Urinary bladder (tissue), 4 donors: ENCODE measurements around the gene MKRN3. TPM values are rescaled to one million over a fixed set of nuclear protein-coding genes. Genes with fewer than 3 reads are reported as not detected.
"Not testable (repeated sequence)": the region's sequence is repeated elsewhere in the genome, so short reads cannot be mapped to it uniquely, and the experiment has no call there.

ENCODE experiments used
- DNase-seq: peaks from one replicate; pipeline ENCODE4 v3.0.0-alpha.2; 2015; ENCODE audit errors: extremely low spot score
- H3K27ac ChIP-seq: one replicate; pipeline ENCODE4 v1.5.1; 2013; ENCODE audit warnings: low read depth, mild to moderate bottlenecking, moderate library complexity
- H3K36me3 ChIP-seq: one replicate; pipeline ENCODE4 v1.6.1; 2013; ENCODE audit warnings: mild to moderate bottlenecking, moderate library complexity; ENCODE audit not compliant: insufficient read depth
- H3K4me1 ChIP-seq: one replicate; pipeline ENCODE4 v1.6.1; 2013; ENCODE audit warnings: mild to moderate bottlenecking, moderate library complexity; ENCODE audit not compliant: insufficient read depth
- H3K4me3 ChIP-seq: one replicate; pipeline ENCODE4 v1.5.1; 2013; ENCODE audit warnings: low read depth, low read length
- WGBS: extraction: QIAGEN DNeasy Blood & Tissue Kit; methylation state at CpG from one replicate; pipeline ENCODE4 v1.1.7; 2013; 5-methylcytosine and 5-hydroxymethylcytosine counted together
- polyA plus RNA-seq: library from polyadenylated mRNA; stranded (reverse); fragments of 200-250 nt; gene quantifications from one replicate; pipeline ENCODE4 v1.2.3, GENCODE V29; 2013
- total RNA-seq: library from RNA; depleted of rRNA; stranded (reverse); fragments of >200 nt; gene quantifications from one replicate; pipeline ENCODE4 v1.2.3, GENCODE V29; 2014
- donor health status: healthy with polysubstance abuse.
- donor health status: healthy.

Gene MKRN3
- total and polyA plus RNA-seq, 2 donors: 0.32 to 0.95 TPM

GRCh38 chr15:23566651-23567050 is 1.2 kb downstream of the MKRN3 start:
- no peak for DNase-seq
- WGBS: 92% methylated on average over 8 of the region's 8 CpGs
- Histone ChIP-seq H3K4me1 (no peaks in the 10 kb centered on the region), H3K4me3 (no peak overlapping the region), H3K27ac (no peak overlapping the region), H3K36me3 (no peaks in the 10 kb centered on the region)

- H3K4me1 ChIP-seq: no peaks in the 10 kb centered on the region
- H3K27ac ChIP-seq: no peak overlapping the region
- 68% methylated on average over 1 of the region's 1 CpG for WGBS
- no peaks in the 10 kb centered on the region for H3K36me3 ChIP-seq
- H3K4me3 ChIP-seq: no peak overlapping the region
- DNase-seq: no peak
Observed at GRCh38 chr15:23567921-23568320, 2.4 kb downstream of the MKRN3 start.

GRCh38 chr15:23569151-23569925 is 3.9 kb downstream of the MKRN3 start:
- no peak overlapping the region for H3K27ac ChIP-seq
- WGBS: 43% methylated on average over 5 of the region's 5 CpGs
- no peaks in the 10 kb centered on the region for H3K36me3 ChIP-seq
- H3K4me3 ChIP-seq: no peak overlapping the region
- H3K4me1 ChIP-seq: no peaks in the 10 kb centered on the region
- DNase-seq: no peak

GRCh38 chr15:23570486-23570885 is 5.0 kb downstream of the MKRN3 start:
- H3K36me3 ChIP-seq: no peaks in the 10 kb centered on the region
- no peak overlapping the region for H3K4me3 ChIP-seq
- H3K27ac ChIP-seq: no peak overlapping the region
- no peaks in the 10 kb centered on the region for H3K4me1 ChIP-seq
- 35% methylated on average over 3 of the region's 3 CpGs for WGBS
- DNase-seq: no peak

- Histone ChIP-seq H3K4me1 (no peaks in the 10 kb centered on the region), H3K4me3 (no peak overlapping the region), H3K36me3 (no peaks in the 10 kb centered on the region), H3K27ac (no peak overlapping the region)
- DNase-seq: no peak
- WGBS: 61% methylated on average over 4 of the region's 4 CpGs
Observed at GRCh38 chr15:23572844-23573243, 7.4 kb downstream of the MKRN3 start.

GRCh38 chr15:23574742-23575141 is 9.3 kb downstream of the MKRN3 start:
- Histone ChIP-seq H3K36me3 (no peaks in the 10 kb centered on the region), H3K4me3 (no peak overlapping the region), H3K27ac (no peak overlapping the region), H3K4me1 (no peaks in the 10 kb centered on the region)
- WGBS: 37% methylated on average over 3 of the region's 3 CpGs
- no peak for DNase-seq

- Histone ChIP-seq H3K36me3 (no peaks in the 10 kb centered on the region), H3K27ac (no peak overlapping the region), H3K4me3 (no peak overlapping the region), H3K4me1 (no peaks in the 10 kb centered on the region)
- 66% methylated on average over 1 of the region's 1 CpG for WGBS
- DNase-seq: no peak
Observed at GRCh38 chr15:23576061-23576460, 10.6 kb downstream of the MKRN3 start.

GRCh38 chr15:23578521-23579150 is 13.2 kb downstream of the MKRN3 start:
- H3K4me1 ChIP-seq: no peaks in the 10 kb centered on the region
- no peak overlapping the region for H3K27ac ChIP-seq
- H3K4me3 ChIP-seq: no peak overlapping the region
- 53% methylated on average over 4 of the region's 4 CpGs for WGBS
- H3K36me3 ChIP-seq: no peaks in the 10 kb centered on the region
- DNase-seq: no peak

GRCh38 chr15:23588268-23588667 is 22.8 kb downstream of the MKRN3 start:
- no peak overlapping the region for H3K4me3 ChIP-seq
- no peaks in the 10 kb centered on the region for H3K36me3 ChIP-seq
- no peak for DNase-seq
- H3K27ac ChIP-seq: no peak overlapping the region
- no peaks in the 10 kb centered on the region for H3K4me1 ChIP-seq
- WGBS: 70% methylated on average over 2 of the region's 2 CpGs

- WGBS: 59% methylated on average over 3 of the region's 3 CpGs
Observed at GRCh38 chr15:23589012-23589411, 23.5 kb downstream of the MKRN3 start.

GRCh38 chr15:23594252-23594770 is 28.8 kb downstream of the MKRN3 start:
- H3K4me1 ChIP-seq: no peaks in the 10 kb centered on the region
- no peak overlapping the region for H3K27ac ChIP-seq
- no peak for DNase-seq
- 71% methylated on average over 7 of the region's 7 CpGs for WGBS
- no peaks in the 10 kb centered on the region for H3K36me3 ChIP-seq
- H3K4me3 ChIP-seq: no peak overlapping the region

More at GRCh38 chr15:23589012-23589411, 23.5 kb downstream of the MKRN3 start:
- H3K4me1 ChIP-seq: no peaks in the 10 kb centered on the region
- H3K36me3 ChIP-seq: no peaks in the 10 kb centered on the region
- H3K27ac ChIP-seq: no peak overlapping the region
- no peak for DNase-seq
- no peak overlapping the region for H3K4me3 ChIP-seq

- 46% methylated on average over 2 of the region's 2 CpGs for WGBS
- no peak for DNase-seq
Observed at GRCh38 chr15:23595368-23595767, 29.9 kb downstream of the MKRN3 start.

GRCh38 chr15:23596736-23597135 is 31.3 kb downstream of the MKRN3 start:
- no peak for DNase-seq
- WGBS: 76% methylated on average over 5 of the region's 5 CpGs
- H3K36me3 ChIP-seq: no peaks in the 10 kb centered on the region

More at GRCh38 chr15:23595368-23595767, 29.9 kb downstream of the MKRN3 start:
- Histone ChIP-seq H3K4me3 (no peak overlapping the region), H3K36me3 (no peaks in the 10 kb centered on the region), H3K27ac (no peak overlapping the region), H3K4me1 (no peaks in the 10 kb centered on the region)

GRCh38 chr15:23597278-23597677 is 31.8 kb downstream of the MKRN3 start:
- 90% methylated on average over 14 of the region's 14 CpGs for WGBS
- H3K4me1 ChIP-seq, DNase-seq, H3K27ac ChIP-seq, H3K36me3 ChIP-seq, H3K4me3 ChIP-seq: not testable (repeated sequence)

More at GRCh38 chr15:23596736-23597135, 31.3 kb downstream of the MKRN3 start:
- no peak overlapping the region for H3K27ac ChIP-seq
- no peaks in the 10 kb centered on the region for H3K4me1 ChIP-seq
- H3K4me3 ChIP-seq: no peak overlapping the region
